Mononuclear cell (primary cell): ENCODE measurements around the gene CALD1. TPM values are rescaled to one million over a fixed set of nuclear protein-coding genes. Genes with fewer than 3 reads are reported as not detected.

Experiments
- H3K27me3 ChIP-seq: 2 replicates; pipeline ENCODE4 v1.6.0; 2011; ENCODE audit warnings: low read length, control low read depth; ENCODE audit not compliant: insufficient read depth
- H3K4me1 ChIP-seq: 2 replicates; pipeline ENCODE4 v1.5.1; 2011; ENCODE audit warnings: mild to moderate bottlenecking, low read length, control low read depth; ENCODE audit not compliant: insufficient read depth
- H3K4me3 ChIP-seq: 2 replicates; pipeline ENCODE4 v1.5.1; 2011; ENCODE audit warnings: mild to moderate bottlenecking, low read length, moderate library complexity
- H3K9me3 ChIP-seq: 2 replicates; pipeline ENCODE4 v1.5.1; 2011; ENCODE audit warnings: low read depth, mild to moderate bottlenecking, control low read depth, low read length
- total RNA-seq: library from RNA; depleted of rRNA; stranded (reverse); fragments of >200 nt; gene quantifications from one replicate; pipeline ENCODE4 v1.2.3, GENCODE V29; 2012

Gene CALD1
- total RNA-seq, 1 donor: 2.1 TPM

GRCh38 chr7:134820295-134820694 lies 40.9 kb downstream of the CALD1 start:
- Histone ChIP-seq H3K4me1 (no peaks in the 10 kb centered on the region), H3K27me3 (no peaks in the 10 kb centered on the region), H3K9me3 (no peaks in the 10 kb centered on the region), H3K4me3 (no peak overlapping the region)

- H3K27me3 ChIP-seq: no peaks in the 10 kb centered on the region
- no peaks in the 10 kb centered on the region for H3K4me1 ChIP-seq
- no peaks in the 10 kb centered on the region for H3K9me3 ChIP-seq
- H3K4me3 ChIP-seq: no peak overlapping the region
Observed at GRCh38 chr7:134820778-134821177, 41.3 kb downstream of the CALD1 start.

GRCh38 chr7:134823400-134823799 lies 44.0 kb downstream of the CALD1 start:
- Histone ChIP-seq H3K4me3 (no peak overlapping the region), H3K9me3 (no peaks in the 10 kb centered on the region), H3K4me1 (no peaks in the 10 kb centered on the region), H3K27me3 (no peaks in the 10 kb centered on the region)

GRCh38 chr7:134825666-134826065 lies 46.2 kb downstream of the CALD1 start:
- Histone ChIP-seq H3K4me1 (no peaks in the 10 kb centered on the region), H3K4me3 (no peak overlapping the region), H3K27me3 (no peaks in the 10 kb centered on the region), H3K9me3 (no peaks in the 10 kb centered on the region)

- Histone ChIP-seq H3K4me3 (no peak overlapping the region), H3K4me1 (no peaks in the 10 kb centered on the region), H3K9me3 (no peaks in the 10 kb centered on the region), H3K27me3 (no peaks in the 10 kb centered on the region)
Observed at GRCh38 chr7:134826105-134826504, 46.7 kb downstream of the CALD1 start.

GRCh38 chr7:134827436-134827835 lies 48.0 kb downstream of the CALD1 start:
- H3K27me3 ChIP-seq: no peaks in the 10 kb centered on the region
- no peaks in the 10 kb centered on the region for H3K4me1 ChIP-seq
- no peaks in the 10 kb centered on the region for H3K9me3 ChIP-seq
- H3K4me3 ChIP-seq: no peak overlapping the region

GRCh38 chr7:134827889-134828288 lies 48.5 kb downstream of the CALD1 start:
- H3K27me3 ChIP-seq: no peaks in the 10 kb centered on the region
- no peaks in the 10 kb centered on the region for H3K4me1 ChIP-seq
- no peaks in the 10 kb centered on the region for H3K9me3 ChIP-seq
- H3K4me3 ChIP-seq: no peak overlapping the region

GRCh38 chr7:134828361-134828760 lies 48.9 kb downstream of the CALD1 start:
- H3K27me3 ChIP-seq: no peaks in the 10 kb centered on the region
- no peak overlapping the region for H3K4me3 ChIP-seq
- no peaks in the 10 kb centered on the region for H3K4me1 ChIP-seq

GRCh38 chr7:134829380-134829986 lies 50.0 kb downstream of the CALD1 start:
- no peaks in the 10 kb centered on the region for H3K27me3 ChIP-seq
- H3K9me3 ChIP-seq: no peaks in the 10 kb centered on the region
- no peak overlapping the region for H3K4me3 ChIP-seq
- H3K4me1 ChIP-seq: no peaks in the 10 kb centered on the region

More at GRCh38 chr7:134828361-134828760, 48.9 kb downstream of the CALD1 start:
- no peaks in the 10 kb centered on the region for H3K9me3 ChIP-seq

- H3K4me1 ChIP-seq: no peaks in the 10 kb centered on the region
- H3K27me3 ChIP-seq: no peaks in the 10 kb centered on the region
- no peak overlapping the region for H3K4me3 ChIP-seq
Observed at GRCh38 chr7:134831862-134832261, 52.4 kb downstream of the CALD1 start.

GRCh38 chr7:134832367-134832766 lies 52.9 kb downstream of the CALD1 start:
- Histone ChIP-seq H3K27me3 (no peaks in the 10 kb centered on the region), H3K4me3 (no peak overlapping the region), H3K9me3 (no peaks in the 10 kb centered on the region), H3K4me1 (no peaks in the 10 kb centered on the region)

More at GRCh38 chr7:134831862-134832261, 52.4 kb downstream of the CALD1 start:
- H3K9me3 ChIP-seq: no peaks in the 10 kb centered on the region

GRCh38 chr7:134834689-134835462 lies 55.4 kb downstream of the CALD1 start:
- Histone ChIP-seq H3K4me3 (no peak overlapping the region), H3K9me3 (no peaks in the 10 kb centered on the region), H3K4me1 (no peaks in the 10 kb centered on the region), H3K27me3 (no peaks in the 10 kb centered on the region)

- Histone ChIP-seq H3K27me3 (no peaks in the 10 kb centered on the region), H3K4me1 (no peaks in the 10 kb centered on the region), H3K9me3 (no peaks in the 10 kb centered on the region), H3K4me3 (no peak overlapping the region)
Observed at GRCh38 chr7:134835463-134835823, 56.0 kb downstream of the CALD1 start.

GRCh38 chr7:134836447-134836846 lies 57.0 kb downstream of the CALD1 start:
- H3K4me1 ChIP-seq: no peaks in the 10 kb centered on the region
- H3K4me3 ChIP-seq: no peak overlapping the region
- H3K9me3 ChIP-seq: no peaks in the 10 kb centered on the region
- no peaks in the 10 kb centered on the region for H3K27me3 ChIP-seq

GRCh38 chr7:134839298-134839697 lies 59.9 kb downstream of the CALD1 start:
- H3K4me1 ChIP-seq: no peaks in the 10 kb centered on the region
- H3K4me3 ChIP-seq: no peak overlapping the region
- H3K9me3 ChIP-seq: no peaks in the 10 kb centered on the region
- H3K27me3 ChIP-seq: no peaks in the 10 kb centered on the region

GRCh38 chr7:134842062-134842461 lies 62.6 kb downstream of the CALD1 start:
- no peak overlapping the region for H3K4me3 ChIP-seq
- H3K4me1 ChIP-seq: no peaks in the 10 kb centered on the region
- no peaks in the 10 kb centered on the region for H3K9me3 ChIP-seq
- no peaks in the 10 kb centered on the region for H3K27me3 ChIP-seq
